Ramos (cell line): Measurements from ENCODE around the gene LDLRAD3.
"Not testable (repeated sequence)": the region's sequence is repeated elsewhere in the genome, so short reads cannot be mapped to it uniquely, and the experiment has no call there.

ENCODE experiments used
- in situ Hi-C: fragments of 300-500 bp; cut with MboI; formaldehyde crosslinking; loops from one replicate; pipeline ENCODE4 v1.14.3; 2022; ENCODE audit warnings: low sequenced_read_pairs; ENCODE audit not compliant: unreplicated experiment

The LDLRAD3 gene

DNA sequence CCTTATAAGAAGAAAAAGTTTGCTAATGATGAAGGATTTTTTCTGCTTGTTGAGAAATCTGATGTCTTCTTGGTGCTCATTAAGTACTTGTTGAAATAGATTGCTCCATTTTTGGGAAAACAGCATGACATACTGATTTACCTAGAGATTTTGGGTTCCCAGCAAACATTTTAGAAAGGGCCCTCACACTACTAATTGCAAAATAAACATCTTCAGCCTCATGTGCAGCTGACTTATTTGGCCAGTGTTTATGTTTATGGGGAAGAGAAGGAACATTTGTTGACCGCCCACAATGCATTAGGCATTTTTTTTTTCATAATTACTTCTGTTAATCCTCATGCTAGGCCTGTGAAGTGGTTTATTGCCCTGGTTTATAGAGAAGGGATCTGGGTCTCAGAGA, 40.1 kb downstream of the LDLRAD3 start:
- in situ Hi-C loops, result no loop called here

DNA sequence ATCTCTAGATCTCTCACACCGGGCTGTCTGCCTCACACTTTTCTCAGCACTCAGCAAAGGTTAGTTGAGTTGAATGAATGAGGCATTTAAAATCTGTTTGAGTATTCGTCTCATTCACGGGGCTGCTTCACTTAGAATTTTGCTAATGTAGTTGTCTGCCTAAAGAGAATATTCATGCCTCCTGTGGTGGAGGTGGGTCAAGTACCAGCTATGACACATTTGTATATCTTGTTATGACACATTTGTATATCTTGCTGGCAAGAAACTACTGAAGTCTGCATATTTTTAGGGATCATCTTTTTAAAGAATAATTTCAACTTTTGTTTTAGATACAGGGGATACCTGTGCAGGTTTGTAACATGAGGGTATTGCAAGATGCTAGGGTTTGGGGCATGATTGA, 43.1 kb downstream of the LDLRAD3 start:
- in situ Hi-C loops, result no loop called here

GRCh38 chr11:35990170-35990569, 46.3 kb downstream of the LDLRAD3 start:
- in situ Hi-C loops, result no loop called here

DNA sequence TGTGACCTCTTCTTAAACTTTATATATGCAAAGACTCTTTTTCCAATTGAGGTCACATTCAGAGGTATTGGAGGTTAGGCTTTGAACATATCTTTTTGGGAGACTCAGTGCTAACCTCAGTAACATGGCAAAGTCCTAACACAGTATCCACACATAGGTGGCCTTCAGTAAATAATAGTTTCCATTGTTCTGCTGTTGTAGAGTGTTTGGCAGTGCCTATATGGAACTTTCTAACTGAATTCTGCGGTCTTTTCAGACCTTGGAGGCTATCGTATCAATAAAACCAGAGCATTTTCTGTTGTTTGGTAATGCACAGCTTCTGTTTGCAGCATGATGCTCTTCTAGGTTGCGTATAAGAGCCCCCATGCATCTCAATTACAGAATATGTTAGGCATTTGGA, 47.0 kb downstream of the LDLRAD3 start:
- in situ Hi-C loops, result no loop called here

DNA sequence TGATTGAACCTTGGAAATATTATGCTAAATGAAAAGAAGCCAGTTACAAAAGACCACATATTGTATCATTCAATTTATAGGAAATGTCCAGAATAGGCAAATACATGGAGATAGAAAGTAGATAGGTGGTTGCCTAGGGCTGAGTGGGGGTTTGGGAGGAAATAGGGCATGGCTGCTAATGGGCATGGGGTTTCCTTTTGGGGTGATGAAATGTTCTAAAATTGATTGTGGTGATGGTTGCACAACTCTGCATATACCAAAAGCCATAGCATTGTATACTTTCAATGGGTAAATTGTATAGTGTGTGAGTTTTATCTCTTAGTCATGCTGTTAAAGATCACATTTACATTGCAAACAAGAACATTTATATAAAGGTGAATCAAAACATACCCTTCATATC, 48.7 kb downstream of the LDLRAD3 start:
- in situ Hi-C loops, result no loop called here

- in situ Hi-C loops, result no loop called here
These were observed 50.6 kb downstream of the LDLRAD3 start for GRCh38 chr11:35994421-35994820.

GRCh38 chr11:35995681-35996271, 51.9 kb downstream of the LDLRAD3 start:
- in situ Hi-C loops, result no loop called here

- in situ Hi-C loops, result no loop called here
These were observed 54.1 kb downstream of the LDLRAD3 start for GRCh38 chr11:35997902-35998520.

DNA sequence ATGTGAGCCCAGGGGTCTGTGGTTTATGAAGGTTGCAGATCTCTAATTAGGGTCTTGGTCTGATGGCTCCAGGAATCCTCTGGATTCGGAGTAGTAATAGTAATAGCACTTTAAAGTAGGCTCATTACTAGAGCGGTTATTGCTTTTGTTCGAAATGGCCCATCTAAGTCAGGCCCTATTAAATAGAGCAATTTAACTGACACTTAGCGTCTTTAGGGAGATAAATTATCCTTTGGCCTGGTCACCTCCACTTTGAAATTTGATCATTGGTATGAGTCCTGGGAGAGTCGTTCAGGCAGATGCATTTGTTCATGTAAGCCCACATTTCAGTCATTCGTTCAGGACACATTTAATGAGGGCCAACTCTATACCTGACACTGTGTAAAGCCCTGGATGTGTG, 54.8 kb downstream of the LDLRAD3 start:
- in situ Hi-C loops, result no loop called here

- in situ Hi-C loops, result no loop called here
These were observed 56.8 kb downstream of the LDLRAD3 start for GRCh38 chr11:36000616-36001190.

GRCh38 chr11:36002196-36002595, 58.3 kb downstream of the LDLRAD3 start:
- in situ Hi-C loops, result no loop called here

DNA sequence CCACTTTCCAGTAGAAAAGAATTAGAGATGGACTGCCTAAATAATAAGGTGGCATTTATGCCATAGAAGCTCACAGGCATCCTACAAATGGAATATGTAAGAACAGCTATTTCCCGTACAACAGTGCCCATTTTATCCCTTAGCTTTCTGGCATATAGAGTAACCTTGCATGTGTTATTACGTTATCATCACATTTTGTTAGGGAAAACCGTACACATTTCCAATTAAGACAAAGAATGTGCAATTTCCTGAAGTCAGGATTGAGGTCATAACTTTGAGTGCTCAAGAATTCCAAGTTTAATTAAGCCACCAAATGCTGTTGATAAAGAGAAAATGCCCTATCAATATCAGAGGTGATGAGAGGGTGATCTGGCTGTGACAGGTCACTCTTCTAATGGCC, 58.9 kb downstream of the LDLRAD3 start:
- in situ Hi-C loops, result no loop called here

GRCh38 chr11:36006556-36006955, 62.7 kb downstream of the LDLRAD3 start:
- in situ Hi-C loops, result no loop called here

GRCh38 chr11:36007127-36007655, 63.3 kb downstream of the LDLRAD3 start:
- in situ Hi-C loops, result no loop called here

DNA sequence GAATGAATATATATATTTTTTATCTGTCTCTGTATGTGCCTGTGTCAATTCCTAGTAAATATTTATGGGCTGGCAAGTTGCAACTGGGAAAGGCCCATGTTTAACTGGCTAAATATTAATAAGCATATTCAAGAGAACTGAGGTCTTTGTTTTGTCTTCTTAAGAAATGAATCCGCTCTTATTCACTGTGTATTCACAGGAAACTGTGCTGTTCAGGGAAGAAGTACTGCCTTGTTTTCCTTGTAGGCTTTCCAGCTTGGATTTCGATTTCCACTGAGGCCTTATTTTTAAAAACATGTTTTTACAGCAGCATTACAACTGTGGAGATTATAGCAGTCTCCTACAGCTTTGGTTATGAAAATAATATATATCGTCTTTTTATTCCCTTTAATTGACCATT, 64.7 kb downstream of the LDLRAD3 start:
- in situ Hi-C loops, result no loop called here

GRCh38 chr11:36009473-36009872, 65.6 kb downstream of the LDLRAD3 start:
- in situ Hi-C loops, result no loop called here

GRCh38 chr11:36010010-36010740, 66.3 kb downstream of the LDLRAD3 start:
- in situ Hi-C loops, result no loop called here

- in situ Hi-C loops, result no loop called here
These were observed 67.7 kb downstream of the LDLRAD3 start for GRCh38 chr11:36011574-36011973.

DNA sequence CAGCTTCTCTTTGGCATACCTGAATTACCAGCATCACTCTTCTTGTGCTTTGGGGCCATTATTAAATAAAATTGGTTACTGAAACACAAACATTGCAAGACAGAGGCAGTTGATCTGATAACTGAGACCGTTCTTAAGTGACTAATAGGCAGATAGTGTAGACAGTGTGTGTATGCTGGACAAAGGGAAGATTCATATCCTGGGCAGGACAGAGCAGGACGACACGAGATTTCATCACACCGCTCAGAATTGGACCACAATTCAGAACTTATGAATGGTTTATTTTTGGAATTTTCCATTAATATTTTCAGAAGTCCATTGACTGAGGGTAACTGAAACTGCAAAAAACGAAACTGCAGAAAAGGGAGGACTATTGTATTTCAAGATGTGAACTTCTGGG, 68.6 kb downstream of the LDLRAD3 start:
- in situ Hi-C loops, result no loop called here

DNA sequence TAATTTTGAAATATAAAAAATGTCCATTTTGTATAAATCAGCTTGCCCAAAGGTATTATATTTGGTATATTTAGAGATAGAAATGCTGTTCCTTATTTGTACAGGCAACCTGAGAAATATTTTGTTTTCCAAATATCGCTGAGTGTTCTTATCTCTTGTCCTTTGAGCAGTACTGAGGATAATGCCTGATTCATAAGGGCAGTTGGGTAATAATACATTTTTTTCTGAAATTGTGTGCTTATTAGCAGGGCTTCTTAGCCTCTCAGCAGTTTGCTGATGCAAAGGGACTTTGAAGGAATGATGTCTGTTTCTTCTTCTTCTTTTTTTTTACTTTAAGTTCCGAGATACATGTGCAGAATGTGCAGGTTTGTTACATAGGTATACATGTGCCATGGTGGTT, 69.1 kb downstream of the LDLRAD3 start:
- in situ Hi-C loops, result no loop called here

DNA sequence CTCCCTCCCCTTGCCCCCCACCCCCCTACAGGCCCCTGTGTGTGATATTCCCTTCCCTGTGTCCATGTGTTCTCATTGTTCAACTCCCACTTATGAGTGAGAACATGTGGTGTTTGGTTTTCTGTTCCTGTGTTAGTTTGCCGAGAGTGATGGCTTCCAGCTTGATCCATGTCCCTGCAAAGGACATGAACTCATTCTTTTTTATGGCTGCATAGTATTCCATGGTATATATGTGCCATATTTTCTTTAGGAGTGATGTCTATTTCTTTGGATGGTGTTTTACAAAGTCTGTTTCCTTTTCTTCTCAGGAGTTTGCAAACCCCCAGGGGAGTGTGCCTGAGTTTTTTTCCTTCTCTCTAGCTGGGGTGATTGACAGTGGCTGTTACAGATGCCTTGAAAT, 69.6 kb downstream of the LDLRAD3 start:
- in situ Hi-C loops, result not testable (repeated sequence)
